Gastroesophageal sphincter (tissue), 4 donors: ENCODE results near the gene CDRT15. TPM values are rescaled to one million over a fixed set of nuclear protein-coding genes. Genes with fewer than 3 reads are reported as not detected.

ENCODE experiments used
- ATAC-seq: fragments of 150-250 bp; one replicate; pipeline ENCODE4 v1.9.1; 2016; ENCODE audit warnings: mild to moderate bottlenecking, moderate library complexity
- H3K27ac ChIP-seq, 4 donors: fragments of 200-600 bp; sonication (generic) in 3 of 4; 1 replicate in 3 of 4; 2 replicates in 1 of 4; pipeline ENCODE4 v1.5.1; 2016 to 2019
- H3K27me3 ChIP-seq: fragments of 200-600 bp; sonication (generic); one replicate; pipeline ENCODE4 v1.5.1; 2019
- H3K36me3 ChIP-seq, 2 donors: fragments of 200-600 bp; sonication (generic); one replicate each; pipeline ENCODE4 v1.5.1; 2019; ENCODE audit warnings: control low read depth in 1 of 2
- H3K4me1 ChIP-seq, 3 donors: fragments of 200-600 bp; sonication (generic); 1 replicate in 2 of 3; 2 replicates in 1 of 3; pipeline ENCODE4 v1.5.1; 2016 to 2019; ENCODE audit warnings: control low read depth in 2 of 3
- H3K4me3 ChIP-seq, 2 donors: fragments of 200-600 bp; sonication (generic); one replicate each; pipeline ENCODE4 v1.5.1; 2019; ENCODE audit warnings: mild to moderate bottlenecking in 1 of 2, moderate library complexity in 1 of 2
- H3K9me3 ChIP-seq, 3 donors: fragments of 200-600 bp; sonication (generic); one replicate each; pipeline ENCODE4 v1.5.1; 2017 to 2019; ENCODE audit warnings: control low read depth in 2 of 3
- EP300 ChIP-seq: sonication (generic); formaldehyde crosslinking; IDR thresholded peaks from one replicate; pipeline ENCODE4 v1.6.1; 2017; ENCODE audit warnings: antibody characterized with exemption, mild to moderate bottlenecking
- POLR2A ChIP-seq, 2 donors: fragments of 450-650 bp; IDR thresholded peaks; one replicate each; pipeline ENCODE4 v1.6.1; 2017; ENCODE audit warnings: antibody characterized with exemption in 2 of 2, mild to moderate bottlenecking in 2 of 2, moderate library complexity in 1 of 2
- POLR2AphosphoS5 ChIP-seq: sonication (generic); formaldehyde crosslinking; IDR thresholded peaks from one replicate; pipeline ENCODE4 v1.6.1; 2017; ENCODE audit warnings: antibody characterized with exemption
- WGBS, 2 donors: methylation state at CpG; one replicate each; pipeline ENCODE4 v1.1.5; 2018; ENCODE audit warnings: low coverage in 1 of 2; 5-methylcytosine and 5-hydroxymethylcytosine counted together
- total RNA-seq, 4 donors: library from RNA; depleted of rRNA; stranded (reverse); fragments of >200 nt; gene quantifications; one replicate each; pipeline ENCODE4 v1.1.0, GENCODE V29; 2016
- TF ChIP-seq, protein P1 (sequence below), 4 experiments: fragments of 200-600 bp in 2 of 4; fragments of 450-650 bp in 2 of 4; sonication (generic) in 1 of 4; IDR thresholded peaks; one replicate each; pipeline ENCODE4 v1.5.1; 2017 to 2019; ENCODE audit warnings: antibody characterized with exemption in 4 of 4, mild to moderate bottlenecking in 2 of 4, moderate library complexity in 2 of 4

CDRT15 gene
- total RNA-seq, 4 donors from 2014 or later: not detected

DNA sequence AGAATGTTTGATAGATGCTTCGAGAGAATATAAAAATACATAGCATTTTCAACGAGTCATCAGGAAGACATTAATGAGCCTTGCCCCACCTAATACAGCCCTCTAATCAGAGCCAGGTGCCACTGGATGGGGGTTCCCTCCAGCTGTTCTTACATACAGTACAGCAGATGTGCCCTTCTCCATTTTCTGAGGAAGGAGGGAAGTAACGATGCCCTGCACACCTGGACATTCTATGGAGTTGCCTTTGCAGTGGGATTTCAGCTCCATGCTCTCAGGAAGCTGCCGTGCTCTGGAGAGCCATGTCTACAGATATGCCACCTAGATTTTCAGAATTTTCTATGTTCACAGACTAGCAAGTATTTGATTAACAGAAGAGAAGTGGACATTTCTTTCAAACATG lies 36.3 kb downstream of the CDRT15 start:
- no peak for TF ChIP-seq EP300
- TF ChIP-seq POLR2A (IDR thresholded peaks at IDR 0.05): no peak
- no peak for TF ChIP-seq POLR2AphosphoS5
- TF ChIP-seq, protein P1, sequence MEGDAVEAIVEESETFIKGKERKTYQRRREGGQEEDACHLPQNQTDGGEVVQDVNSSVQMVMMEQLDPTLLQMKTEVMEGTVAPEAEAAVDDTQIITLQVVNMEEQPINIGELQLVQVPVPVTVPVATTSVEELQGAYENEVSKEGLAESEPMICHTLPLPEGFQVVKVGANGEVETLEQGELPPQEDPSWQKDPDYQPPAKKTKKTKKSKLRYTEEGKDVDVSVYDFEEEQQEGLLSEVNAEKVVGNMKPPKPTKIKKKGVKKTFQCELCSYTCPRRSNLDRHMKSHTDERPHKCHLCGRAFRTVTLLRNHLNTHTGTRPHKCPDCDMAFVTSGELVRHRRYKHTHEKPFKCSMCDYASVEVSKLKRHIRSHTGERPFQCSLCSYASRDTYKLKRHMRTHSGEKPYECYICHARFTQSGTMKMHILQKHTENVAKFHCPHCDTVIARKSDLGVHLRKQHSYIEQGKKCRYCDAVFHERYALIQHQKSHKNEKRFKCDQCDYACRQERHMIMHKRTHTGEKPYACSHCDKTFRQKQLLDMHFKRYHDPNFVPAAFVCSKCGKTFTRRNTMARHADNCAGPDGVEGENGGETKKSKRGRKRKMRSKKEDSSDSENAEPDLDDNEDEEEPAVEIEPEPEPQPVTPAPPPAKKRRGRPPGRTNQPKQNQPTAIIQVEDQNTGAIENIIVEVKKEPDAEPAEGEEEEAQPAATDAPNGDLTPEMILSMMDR (IDR thresholded peaks at IDR 0.05): no peak
- no peak for ATAC-seq
- Histone ChIP-seq H3K4me3 (no peak overlapping the region), H3K36me3 (peaks cover 0 to 42% of the 10 kb centered on the region in 2 donors), H3K27me3 (no peaks in the 10 kb centered on the region), H3K4me1 (no peaks in the 10 kb centered on the region), H3K9me3 (no peaks in the 10 kb centered on the region), H3K27ac (no peak overlapping the region)
- 86 to 100% methylated on average over 2 to 3 of the region's 4 CpGs for WGBS, 2 donors

DNA sequence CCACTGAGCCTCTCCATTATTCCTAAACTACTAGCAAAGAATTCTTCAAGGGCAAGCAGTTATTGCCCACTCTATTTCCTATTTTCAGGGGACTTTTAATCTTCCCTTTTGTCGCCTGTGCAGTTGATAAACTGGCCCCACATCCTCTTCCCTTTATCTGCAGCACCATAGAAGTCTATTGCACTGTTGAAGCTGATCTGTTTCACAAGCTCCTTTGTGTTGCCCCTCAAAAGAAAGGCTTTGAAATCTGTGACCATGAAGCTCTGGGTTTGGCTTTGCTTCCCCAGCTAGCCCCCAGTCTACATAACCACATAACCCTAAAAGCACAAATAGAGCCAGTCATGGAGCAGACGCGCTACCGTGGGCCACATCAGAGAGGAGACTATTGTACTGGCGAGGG lies 37.1 kb downstream of the CDRT15 start:
- Histone ChIP-seq H3K27ac (no peak overlapping the region), H3K4me3 (no peak overlapping the region), H3K36me3 (peaks cover 0 to 39% of the 10 kb centered on the region in 2 donors), H3K4me1 (no peaks in the 10 kb centered on the region), H3K9me3 (no peaks in the 10 kb centered on the region), H3K27me3 (no peaks in the 10 kb centered on the region)
- TF ChIP-seq EP300 (no peak), POLR2AphosphoS5 (no peak), POLR2A (IDR thresholded peaks at IDR 0.05) (no peak)
- TF ChIP-seq, protein P1 (IDR thresholded peaks at IDR 0.05): no peak
- no peak for ATAC-seq
- WGBS, 2 donors: 77 to 100% methylated on average over 1 to 3 of the region's 5 CpGs

DNA sequence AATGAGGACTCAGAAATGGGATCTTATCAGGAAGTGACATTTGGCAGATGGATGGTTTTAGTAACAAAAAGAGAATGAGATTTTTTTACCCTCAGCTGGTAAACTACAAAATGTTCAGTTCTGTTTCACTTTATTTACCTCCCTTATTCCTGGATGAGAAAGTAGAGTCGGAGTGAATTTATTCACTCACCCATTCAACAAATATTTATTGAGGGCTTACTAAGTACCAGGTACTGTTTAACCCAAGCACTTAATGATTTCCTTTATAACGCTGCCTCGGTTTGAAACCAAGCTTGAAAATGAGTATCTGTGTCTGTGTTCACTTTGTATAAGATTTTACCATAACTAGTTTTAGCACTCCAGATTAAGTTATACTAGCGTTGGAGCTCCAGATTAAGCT lies 38.1 kb downstream of the CDRT15 start:
- Histone ChIP-seq H3K27me3 (no peaks in the 10 kb centered on the region), H3K36me3 (peaks cover 0 to 29% of the 10 kb centered on the region in 2 donors), H3K4me3 (no peak overlapping the region), H3K4me1 (no peaks in the 10 kb centered on the region), H3K27ac (no peak overlapping the region), H3K9me3 (no peaks in the 10 kb centered on the region)
- TF ChIP-seq POLR2AphosphoS5 (no peak), EP300 (no peak)
- TF ChIP-seq, protein P1 (IDR thresholded peaks at IDR 0.05): no peak
- 92 to 100% methylated on average over 4 of the region's 4 CpGs for WGBS, 2 donors
- no peak for ATAC-seq

DNA sequence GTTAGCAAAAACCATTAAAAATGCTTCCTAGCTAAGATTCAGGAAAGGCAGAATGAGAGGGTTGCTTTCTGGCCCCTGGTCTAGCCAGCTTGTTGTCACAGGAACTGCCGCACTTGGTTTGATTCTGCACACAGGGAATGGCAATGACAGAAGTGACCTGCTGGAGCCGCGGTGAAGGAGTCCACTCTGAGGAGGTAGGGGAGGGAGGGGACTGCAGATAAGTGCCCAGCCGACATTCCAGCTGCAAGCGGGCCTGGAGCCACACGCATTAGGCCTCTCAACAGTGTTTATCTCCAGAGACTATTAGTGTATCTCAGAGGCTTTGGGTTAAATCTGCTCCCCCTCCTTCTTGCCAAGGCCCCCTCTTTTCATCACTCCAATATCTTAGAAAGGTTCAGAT lies 38.6 kb downstream of the CDRT15 start:
- H3K27me3 ChIP-seq: no peaks in the 10 kb centered on the region
- H3K4me3 ChIP-seq: no peak overlapping the region
- 52 to 76% methylated on average over 4 to 5 of the region's 6 CpGs for WGBS, 2 donors
- H3K9me3 ChIP-seq: no peaks in the 10 kb centered on the region
- ATAC-seq: no peak
- TF ChIP-seq POLR2A (IDR thresholded peaks at IDR 0.05) (no peak), POLR2AphosphoS5 (no peak), EP300 (no peak)
- TF ChIP-seq, protein P1 (IDR thresholded peaks at IDR 0.05): no peak
- no peaks in the 10 kb centered on the region for H3K4me1 ChIP-seq
- H3K27ac ChIP-seq: no peak overlapping the region
- H3K36me3 ChIP-seq: peaks cover 0 to 29% of the 10 kb centered on the region in 2 donors

DNA sequence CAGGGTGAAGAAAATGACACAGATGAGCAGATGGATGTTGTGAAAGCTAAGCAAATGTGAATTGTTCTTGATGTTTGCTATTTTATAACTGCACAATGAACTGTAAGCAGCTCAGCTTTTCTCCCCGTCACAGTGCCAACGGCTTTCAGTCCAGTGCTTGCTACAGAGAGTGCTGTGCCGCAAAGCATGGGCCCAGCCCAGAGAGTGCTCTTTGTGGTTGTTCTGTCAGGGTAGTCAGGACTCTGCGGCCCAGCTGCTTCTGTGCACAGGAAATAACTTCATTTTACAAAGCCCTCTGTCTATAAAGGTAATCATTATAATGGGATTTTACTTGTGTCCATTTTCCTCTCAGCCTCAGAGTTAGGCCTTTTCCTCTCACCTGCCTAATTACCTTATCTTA lies 39.1 kb downstream of the CDRT15 start:
- 30 to 60% methylated on average over 4 of the region's 4 CpGs for WGBS, 2 donors
- Histone ChIP-seq H3K4me1 (no peaks in the 10 kb centered on the region), H3K9me3 (no peaks in the 10 kb centered on the region), H3K4me3 (no peak overlapping the region), H3K27ac (no peak overlapping the region), H3K27me3 (no peaks in the 10 kb centered on the region), H3K36me3 (peaks cover 0 to 30% of the 10 kb centered on the region in 2 donors)
- TF ChIP-seq POLR2A (IDR thresholded peaks at IDR 0.05) (no peak), POLR2AphosphoS5 (no peak), EP300 (no peak)
- TF ChIP-seq, protein P1 (IDR thresholded peaks at IDR 0.05): no peak
- no peak for ATAC-seq
